SH-SY5Y (cell line): ENCODE data around the gene ATIC.

Experiments used
- GATA2 ChIP-seq: IDR thresholded peaks from 2 replicates; pipeline ENCODE4 v1.6.1; 2011; ENCODE audit warnings: mild to moderate bottlenecking, low read depth, low read length
- GATA3 ChIP-seq: IDR thresholded peaks from 2 replicates; pipeline ENCODE4 v1.6.1; 2011; ENCODE audit warnings: low read depth, mild to moderate bottlenecking, low read length, moderate library complexity

The ATIC gene

GRCh38 chr2:215311625-215312396 is at the start of gene ATIC:
TSS of gene ATIC (plus strand) at chr2:215312059. CDS start at chr2:215312143, 84 bp downstream.
- TF ChIP-seq GATA3, result no peak
- no peak for TF ChIP-seq GATA2

DNA sequence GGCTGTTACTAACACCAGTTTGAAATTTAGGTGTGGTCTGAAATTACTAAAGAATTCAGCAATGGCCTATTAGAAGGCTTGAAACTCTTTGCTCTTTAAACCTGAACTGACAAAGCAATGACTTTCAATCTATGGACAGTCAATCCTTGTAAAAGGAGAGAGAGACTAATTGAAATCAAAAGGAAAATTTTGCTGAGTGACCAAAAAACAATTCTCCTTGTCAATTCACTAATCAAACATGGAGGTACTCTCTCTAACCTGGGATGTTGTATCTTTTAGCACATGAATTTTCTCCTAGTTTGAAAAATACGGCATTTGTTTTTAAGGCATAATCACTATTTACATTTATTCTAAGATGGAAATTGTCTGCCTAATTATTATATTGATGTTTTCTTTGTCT is 49.6 kb upstream of the ATIC start:
- TF ChIP-seq GATA2 (no peak), GATA3 (no peak)

- TF ChIP-seq GATA3, result no peak
- no peak for TF ChIP-seq GATA2
Observed at GRCh38 chr2:215262741-215263362, 49.0 kb upstream of the ATIC start.

- TF ChIP-seq GATA2, result no peak
- no peak for TF ChIP-seq GATA3
Observed at GRCh38 chr2:215264374-215264773, 47.5 kb upstream of the ATIC start.

- no peak for TF ChIP-seq GATA2
- TF ChIP-seq GATA3, result no peak
Observed at GRCh38 chr2:215269397-215270117, 42.3 kb upstream of the ATIC start.

- no peak for TF ChIP-seq GATA2
Observed at GRCh38 chr2:215270118-215270451, 41.8 kb upstream of the ATIC start.

- no peak for TF ChIP-seq GATA3
- no peak for TF ChIP-seq GATA2
Observed at GRCh38 chr2:215271446-215271845, 40.4 kb upstream of the ATIC start.

DNA sequence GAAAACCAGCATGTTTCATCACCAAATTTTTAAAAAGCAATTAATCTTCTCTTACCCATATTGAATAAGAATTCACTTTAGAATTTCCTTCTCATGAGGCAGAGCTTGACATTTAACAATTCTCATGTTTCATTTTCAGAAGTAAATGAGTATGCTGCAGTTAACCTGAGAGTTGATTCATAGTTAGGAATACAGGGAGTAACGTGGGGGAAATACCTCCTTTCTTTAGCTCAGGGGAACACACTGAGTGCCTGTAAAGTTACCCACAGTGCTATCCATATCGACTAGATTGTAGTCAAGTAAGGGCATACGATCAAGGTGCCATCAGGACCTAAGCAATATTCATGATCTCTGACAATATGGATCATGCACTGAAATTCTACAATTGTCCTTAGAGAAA is 38.9 kb upstream of the ATIC start:
- TF ChIP-seq GATA3, result no peak
- TF ChIP-seq GATA2, result no peak

DNA sequence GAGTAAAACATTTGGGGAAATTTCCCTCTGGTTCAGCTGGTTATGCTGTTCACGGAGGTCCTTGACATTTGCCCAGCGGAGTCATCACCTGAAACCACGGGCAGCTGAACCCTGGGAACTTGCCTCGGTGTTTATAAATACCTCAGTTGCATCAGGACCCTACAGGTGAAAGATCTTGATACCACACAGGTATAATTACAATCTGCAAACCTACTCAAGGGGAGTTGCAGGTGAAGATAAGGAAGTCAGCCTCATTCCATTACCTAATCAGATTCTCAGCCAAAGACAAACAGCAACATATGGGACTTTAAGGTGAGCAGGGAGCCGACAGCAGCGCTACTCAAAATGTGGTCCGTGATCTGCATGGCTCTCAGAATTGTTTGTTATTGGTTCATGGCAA is 37.0 kb upstream of the ATIC start:
- no peak for TF ChIP-seq GATA2

- TF ChIP-seq GATA3, result no peak
- no peak for TF ChIP-seq GATA2
Observed at GRCh38 chr2:215275824-215276223, 36.0 kb upstream of the ATIC start.

DNA sequence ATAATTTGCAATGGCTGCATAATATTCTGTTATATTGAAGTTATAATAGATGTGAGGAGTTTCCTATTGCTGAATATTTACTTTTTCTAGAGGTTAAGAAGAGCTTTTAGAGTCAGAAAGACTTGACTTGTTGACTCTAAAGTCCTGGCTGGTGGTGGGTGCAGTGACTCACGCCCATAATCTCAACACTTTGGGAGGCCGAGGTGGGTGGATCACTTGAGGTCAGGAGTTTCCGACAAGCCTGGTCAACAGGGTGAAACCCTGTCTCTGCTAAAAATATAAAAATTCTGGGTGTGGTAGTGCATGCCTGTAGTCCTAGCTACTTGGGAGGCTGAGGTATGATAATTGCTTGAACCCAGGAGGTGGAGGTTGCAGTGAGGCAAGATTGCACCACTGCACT is 33.9 kb upstream of the ATIC start:
- no peak for TF ChIP-seq GATA2
- TF ChIP-seq GATA3, result no peak

GRCh38 chr2:215280326-215280725 is 31.5 kb upstream of the ATIC start:
- TF ChIP-seq GATA3 (no peak), GATA2 (no peak)

GRCh38 chr2:215283221-215283620 is 28.6 kb upstream of the ATIC start:
- TF ChIP-seq GATA2 (no peak), GATA3 (no peak)

DNA sequence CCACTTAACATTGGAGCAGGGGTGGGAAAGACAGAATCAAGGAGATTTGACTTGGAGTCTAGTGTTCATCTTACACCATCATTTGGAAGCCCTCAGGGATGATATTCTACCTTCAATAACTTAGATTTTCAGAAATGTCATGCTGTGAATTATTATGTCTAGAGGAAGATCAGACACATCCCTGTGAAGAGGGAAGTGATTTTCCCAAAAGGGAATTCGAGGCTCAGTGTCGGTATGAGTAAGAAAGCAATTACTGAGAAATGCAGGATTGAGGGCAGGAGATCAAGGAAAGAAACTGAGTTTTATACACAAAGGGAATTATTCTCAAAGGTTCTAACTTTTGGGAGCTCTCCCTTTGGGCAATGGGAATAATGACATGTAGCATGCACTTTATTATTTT is 25.6 kb upstream of the ATIC start:
- TF ChIP-seq GATA2 (no peak), GATA3 (no peak)

GRCh38 chr2:215288112-215288815 is 23.6 kb upstream of the ATIC start:
- no peak for TF ChIP-seq GATA2
- TF ChIP-seq GATA3, result no peak
